Measurements from ENCODE around the gene VAV1.
"Not testable (repeated sequence)": the region's sequence is repeated elsewhere in the genome, so short reads cannot be mapped to it uniquely, and the experiment has no call there.

The VAV1 gene

GRCh38 chr19:6853868-6854267, 81.4 kb downstream of the VAV1 start:
- DNase-seq, result no peak

- DNase-seq, result no peak
These were observed 82.2 kb downstream of the VAV1 start for GRCh38 chr19:6854758-6855157.

GRCh38 chr19:6856749-6857372, 84.4 kb downstream of the VAV1 start:
- no peak for DNase-seq

- no peak for DNase-seq
These were observed 89.3 kb downstream of the VAV1 start for GRCh38 chr19:6861683-6862286.

GRCh38 chr19:6862673-6863078, 90.2 kb downstream of the VAV1 start:
- peak; percentile 91 for DNase-seq

GRCh38 chr19:6864325-6864940, 91.9 kb downstream of the VAV1 start:
- DNase-seq, result no peak

GRCh38 chr19:6865849-6866248, 93.3 kb downstream of the VAV1 start:
- DNase-seq, result no peak

- no peak for DNase-seq
These were observed 94.2 kb downstream of the VAV1 start for GRCh38 chr19:6866741-6867151.

- DNase-seq, result peak; percentile 91
These were observed 95.8 kb downstream of the VAV1 start for GRCh38 chr19:6868351-6868750.

GRCh38 chr19:6869151-6869882, 96.8 kb downstream of the VAV1 start:
- not testable (repeated sequence) for DNase-seq

GRCh38 chr19:6873708-6874431, 101.4 kb downstream of the VAV1 start:
- no peak for DNase-seq

- no peak for DNase-seq
These were observed 102.7 kb downstream of the VAV1 start for GRCh38 chr19:6875218-6875617.

- peak; percentile 78 for DNase-seq
These were observed 104.2 kb downstream of the VAV1 start for GRCh38 chr19:6876748-6877147.

- no peak for DNase-seq
These were observed 105.3 kb downstream of the VAV1 start for GRCh38 chr19:6877766-6878165.

GRCh38 chr19:6886277-6886897, 113.9 kb downstream of the VAV1 start:
- no peak for DNase-seq

- peak; percentile 68 for DNase-seq
These were observed 114.8 kb downstream of the VAV1 start, which contains the start of gene ADGRE1 for GRCh38 chr19:6887316-6887715. Gene ADGRE1, plus strand, starts transcription at chr19:6887579. Its CDS starts 30 bp downstream, at chr19:6887609.

- DNase-seq, result no peak
These were observed 116.5 kb downstream of the VAV1 start for GRCh38 chr19:6888967-6889366.

GRCh38 chr19:6890401-6890913, 117.9 kb downstream of the VAV1 start:
- no peak for DNase-seq

GRCh38 chr19:6890938-6891337, 118.4 kb downstream of the VAV1 start:
- no peak for DNase-seq

- peak; percentile 98 for DNase-seq
These were observed 119.4 kb downstream of the VAV1 start for GRCh38 chr19:6891761-6892385.

- DNase-seq, result no peak
These were observed 121.8 kb downstream of the VAV1 start for GRCh38 chr19:6894313-6894712.

- no peak for DNase-seq
These were observed 130.9 kb downstream of the VAV1 start for GRCh38 chr19:6903446-6903845.

Data from MV-4-11 (cell line).